Measurements from ENCODE around the gene MTFMT. TPM values are rescaled to one million over a fixed set of nuclear protein-coding genes. Genes with fewer than 3 reads are reported as not detected.

MTFMT gene
- total RNA-seq, 1 donor from 2014 or later: 10.6 TPM

DNA sequence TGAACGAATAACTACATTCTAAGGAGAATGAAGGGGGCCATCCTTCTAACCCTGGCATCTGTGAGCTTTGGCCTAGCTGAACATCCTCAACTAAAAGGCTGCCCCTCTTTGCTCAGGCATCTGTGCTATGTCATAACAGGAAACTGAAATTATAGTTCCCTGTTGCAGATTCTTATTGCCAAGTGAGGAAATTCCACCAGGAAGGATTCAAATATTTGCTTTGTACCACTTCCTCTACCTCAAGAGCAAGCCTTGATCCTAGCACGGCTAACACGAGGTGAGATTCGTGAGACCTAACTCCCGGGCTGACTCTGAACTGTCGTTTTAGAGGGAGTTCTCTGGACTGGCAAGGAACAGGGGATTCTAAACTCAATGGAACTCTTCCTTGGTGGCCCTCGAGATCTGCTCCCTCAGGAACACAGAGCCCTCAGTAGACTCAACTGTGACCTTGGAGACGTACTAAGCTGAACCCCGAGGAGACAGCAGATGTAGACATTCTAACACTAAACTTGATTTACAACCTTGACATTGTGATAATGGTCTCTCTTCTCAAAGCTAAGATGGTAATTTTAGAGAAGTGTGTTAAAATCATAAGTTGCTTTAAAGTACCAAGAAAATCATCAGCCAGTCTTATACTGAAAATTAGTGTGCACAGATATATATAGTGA is 43.9 kb downstream of the MTFMT start:
- Mint-ChIP-seq H3K27ac (ENCODE audit: unreplicated experiment) (peak overlapping the region; percentile 70), H3K4me3 (ENCODE audit: unreplicated experiment) (no peak overlapping the region), H3K9me3 (ENCODE audit: unreplicated experiment) (no peaks in the 10 kb centered on the region), H3K27me3 (ENCODE audit: unreplicated experiment) (peaks cover 5% of the 10 kb centered on the region), H3K36me3 (ENCODE audit: low read depth, unreplicated experiment) (peaks cover 14% of the 10 kb centered on the region), H3K4me1 (ENCODE audit: unreplicated experiment) (peaks cover 27% of the 10 kb centered on the region)
- no peak for DNase-seq (ENCODE audit: low spot score)
- TF ChIP-seq, protein P1, sequence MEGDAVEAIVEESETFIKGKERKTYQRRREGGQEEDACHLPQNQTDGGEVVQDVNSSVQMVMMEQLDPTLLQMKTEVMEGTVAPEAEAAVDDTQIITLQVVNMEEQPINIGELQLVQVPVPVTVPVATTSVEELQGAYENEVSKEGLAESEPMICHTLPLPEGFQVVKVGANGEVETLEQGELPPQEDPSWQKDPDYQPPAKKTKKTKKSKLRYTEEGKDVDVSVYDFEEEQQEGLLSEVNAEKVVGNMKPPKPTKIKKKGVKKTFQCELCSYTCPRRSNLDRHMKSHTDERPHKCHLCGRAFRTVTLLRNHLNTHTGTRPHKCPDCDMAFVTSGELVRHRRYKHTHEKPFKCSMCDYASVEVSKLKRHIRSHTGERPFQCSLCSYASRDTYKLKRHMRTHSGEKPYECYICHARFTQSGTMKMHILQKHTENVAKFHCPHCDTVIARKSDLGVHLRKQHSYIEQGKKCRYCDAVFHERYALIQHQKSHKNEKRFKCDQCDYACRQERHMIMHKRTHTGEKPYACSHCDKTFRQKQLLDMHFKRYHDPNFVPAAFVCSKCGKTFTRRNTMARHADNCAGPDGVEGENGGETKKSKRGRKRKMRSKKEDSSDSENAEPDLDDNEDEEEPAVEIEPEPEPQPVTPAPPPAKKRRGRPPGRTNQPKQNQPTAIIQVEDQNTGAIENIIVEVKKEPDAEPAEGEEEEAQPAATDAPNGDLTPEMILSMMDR (IDR thresholded peaks at IDR 0.05; ENCODE audit: unreplicated experiment): no peak

GRCh38 chr15:64982472-64982871 is 47.0 kb downstream of the MTFMT start:
- no peak for DNase-seq (ENCODE audit: low spot score)
- Mint-ChIP-seq H3K9me3 (ENCODE audit: unreplicated experiment) (no peaks in the 10 kb centered on the region), H3K27ac (ENCODE audit: unreplicated experiment) (no peak overlapping the region), H3K27me3 (ENCODE audit: unreplicated experiment) (no peaks in the 10 kb centered on the region), H3K4me1 (ENCODE audit: unreplicated experiment) (peaks cover 24% of the 10 kb centered on the region), H3K36me3 (ENCODE audit: low read depth, unreplicated experiment) (peaks cover 10% of the 10 kb centered on the region), H3K4me3 (ENCODE audit: unreplicated experiment) (no peak overlapping the region)
- TF ChIP-seq, protein P1 (IDR thresholded peaks at IDR 0.05; ENCODE audit: unreplicated experiment): no peak

GRCh38 chr15:64981812-64982431 is 47.5 kb downstream of the MTFMT start:
- Mint-ChIP-seq H3K36me3 (ENCODE audit: low read depth, unreplicated experiment) (peaks cover 8% of the 10 kb centered on the region), H3K27me3 (ENCODE audit: unreplicated experiment) (no peaks in the 10 kb centered on the region), H3K4me3 (ENCODE audit: unreplicated experiment) (no peak overlapping the region), H3K9me3 (ENCODE audit: unreplicated experiment) (no peaks in the 10 kb centered on the region), H3K27ac (ENCODE audit: unreplicated experiment) (no peak overlapping the region), H3K4me1 (ENCODE audit: unreplicated experiment) (peaks cover 22% of the 10 kb centered on the region)
- no peak for DNase-seq (ENCODE audit: low spot score)
- TF ChIP-seq, protein P1 (IDR thresholded peaks at IDR 0.05; ENCODE audit: unreplicated experiment): no peak

DNA sequence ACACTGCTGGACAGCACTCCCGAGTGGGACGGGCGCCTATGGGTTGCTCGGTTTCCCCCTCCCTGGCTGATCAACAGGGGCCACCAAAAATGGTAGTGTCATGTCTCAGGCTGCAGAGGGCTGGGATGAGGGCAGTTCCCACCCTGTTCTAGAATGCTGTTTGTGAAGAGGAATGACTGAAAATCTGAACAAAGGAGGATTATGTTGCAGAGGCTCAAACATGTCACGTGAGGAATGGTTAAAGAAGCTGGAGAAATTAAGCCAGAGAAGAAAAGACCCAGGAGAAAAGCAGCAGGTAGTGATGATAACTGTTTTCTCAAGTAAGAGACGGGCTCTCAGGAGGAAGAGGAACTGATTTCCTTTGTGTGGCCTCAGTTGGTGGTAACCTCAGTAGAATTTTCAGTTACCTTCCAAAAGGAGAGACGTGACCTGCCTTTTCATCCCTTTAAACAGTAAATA is 50.2 kb downstream of the MTFMT start:
- DNase-seq (ENCODE audit: low spot score): no peak
- Mint-ChIP-seq H3K27me3 (ENCODE audit: unreplicated experiment) (no peaks in the 10 kb centered on the region), H3K9me3 (ENCODE audit: unreplicated experiment) (no peaks in the 10 kb centered on the region), H3K4me3 (ENCODE audit: unreplicated experiment) (peak overlapping the region; percentile 63), H3K36me3 (ENCODE audit: low read depth, unreplicated experiment) (peaks cover 6% of the 10 kb centered on the region), H3K4me1 (ENCODE audit: unreplicated experiment) (peaks cover 12% of the 10 kb centered on the region), H3K27ac (ENCODE audit: unreplicated experiment) (peak overlapping the region; percentile 74)
- TF ChIP-seq, protein P1 (IDR thresholded peaks at IDR 0.05; ENCODE audit: unreplicated experiment): no peak

GRCh38 chr15:64975390-64975789 is 54.0 kb downstream of the MTFMT start:
- TF ChIP-seq, protein P1 (IDR thresholded peaks at IDR 0.05; ENCODE audit: unreplicated experiment): no peak
- Mint-ChIP-seq H3K27me3 (ENCODE audit: unreplicated experiment) (no peaks in the 10 kb centered on the region), H3K4me3 (ENCODE audit: unreplicated experiment) (no peak overlapping the region), H3K4me1 (ENCODE audit: unreplicated experiment) (peaks cover 12% of the 10 kb centered on the region), H3K27ac (ENCODE audit: unreplicated experiment) (no peak overlapping the region), H3K9me3 (ENCODE audit: unreplicated experiment) (no peaks in the 10 kb centered on the region), H3K36me3 (ENCODE audit: low read depth, unreplicated experiment) (peaks cover 9% of the 10 kb centered on the region)
- DNase-seq (ENCODE audit: low spot score): no peak

Measured in endothelial cell (in vitro differentiated cells).